Lower leg skin (tissue), 3 donors: ENCODE measurements around the gene LTBP2.

ENCODE experiments used
- CTCF ChIP-seq, 3 donors: fragments of 450-650 bp; IDR thresholded peaks; one replicate each; pipeline ENCODE4 v1.5.1; 2016; ENCODE audit warnings: antibody characterized with exemption in 3 of 3, mild to moderate bottlenecking in 3 of 3, moderate library complexity in 2 of 3
- POLR2A ChIP-seq, 2 donors: fragments of 450-650 bp; IDR thresholded peaks; one replicate each; pipeline ENCODE4 v1.6.1; 2016 to 2017; ENCODE audit warnings: antibody characterized with exemption in 2 of 2, mild to moderate bottlenecking in 1 of 2, moderate library complexity in 1 of 2

GRCh38 chr14:74616507-74616906 is 4.5 kb upstream of the LTBP2 start:
- TF ChIP-seq CTCF (IDR thresholded peaks at IDR 0.05): no peak
- no peak for TF ChIP-seq POLR2A (IDR thresholded peaks at IDR 0.05)
